ENCODE data around the gene PDE10A. TPM values are rescaled to one million over a fixed set of nuclear protein-coding genes. Genes with fewer than 3 reads are reported as not detected.

PDE10A gene
- total and polyA plus RNA-seq, 9 of the 15 experiments (the other 6 are each of a cell fraction or from before 2014, with no cell fraction given) = 0.04 TPM; not detected in 8

- no peaks in the 10 kb centered on the region for H3K27me3 ChIP-seq (ENCODE audit: control insufficient read depth in 2 of 2, insufficient read depth in 2 of 2, low read length in 2 of 2)
- FAIRE-seq (no peak), ATAC-seq (no peak), DNase-seq (ENCODE audit: extremely low read depth in 1 of 4, low spot score in 3 of 4) (no peak)
- 0% methylated on average over 4 of the region's 4 CpGs for WGBS (ENCODE audit: insufficient coverage, low coverage, missing lambda C conversion rate)
- H3K4me1 ChIP-seq (replicated peaks in 1 of 2; ENCODE audit: control insufficient read depth in 2 of 2, insufficient read depth in 2 of 2, low read length in 2 of 2) = no peaks in the 10 kb centered on the region
- H3K36me3 ChIP-seq (ENCODE audit: control insufficient read depth, insufficient read depth, low read length) = no peaks in the 10 kb centered on the region
- no TSS peak for BruUV-seq (replicated peaks)
- H2AFZ ChIP-seq (ENCODE audit: low read depth, low read length) = no peak overlapping the region
- H4K20me1 ChIP-seq (replicated peaks; ENCODE audit: control insufficient read depth, insufficient read depth, low read length) = no peaks in the 10 kb centered on the region
- no peaks in the 10 kb centered on the region for H3K79me2 ChIP-seq (ENCODE audit: control insufficient read depth, insufficient read depth, low read length)
- H3K9ac ChIP-seq (ENCODE audit: insufficient read depth in 1 of 2, low read depth in 2 of 2, low read length in 2 of 2) = no peak overlapping the region
- ChIA-PET POLR2A (no interaction called here), CTCF (ENCODE audit: low intra/inter-chr PET ratio) (no interaction called here)
- no peak overlapping the region for H3K27ac ChIP-seq (ENCODE audit: extremely low read depth, low read depth, low read length)
- no peak overlapping the region for H3K4me3 ChIP-seq
- no peaks in the 10 kb centered on the region; the same call in 1 of the 2 replicates for H3K9me3 ChIP-seq (replicated peaks; ENCODE audit: control insufficient read depth, insufficient read depth, low read depth, low read length)
- in situ Hi-C loops (cut with MboI) = no loop called here
- H3K9me1 ChIP-seq (ENCODE audit: control insufficient read depth, insufficient read depth, low read length) = no peaks in the 10 kb centered on the region
- no peak overlapping the region for H3K4me2 ChIP-seq (ENCODE audit: insufficient read depth, low read length)
- TF ChIP-seq ATF6 (CRISPR knock-in tag; IDR thresholded peaks at IDR 0.05) (no peak), U2AF1 (optimal IDR thresholded peaks at IDR 0.05; ENCODE audit: low read depth, low read length) (no peak), ZBTB5 (IDR thresholded peaks at IDR 0.05) (no peak), NFATC3 (IDR thresholded peaks at IDR 0.05) (no peak), CBFA2T3 (IDR thresholded peaks at IDR 0.05) (no peak), UBTF (IDR thresholded peaks at IDR 0.05; ENCODE audit: borderline replicate concordance in 1 of 2, low read depth in 2 of 2, low read length in 2 of 2) (no peak), MCM3 (IDR thresholded peaks at IDR 0.05) (no peak), BCL6 (CRISPR knock-in tag; IDR thresholded peaks at IDR 0.05) (no peak), ZNF609 (CRISPR knock-in tag; IDR thresholded peaks at IDR 0.05; ENCODE audit: borderline replicate concordance) (no peak)
- intact Hi-C loops (cut with micrococcal nuclease) = no loop called here
Measured at GRCh38 chr6:165618241-165618640, 44.8 kb downstream of the PDE10A start.
